ENCODE data around the gene ITIH3. TPM values are rescaled to one million over a fixed set of nuclear protein-coding genes. Genes with fewer than 3 reads are reported as not detected.

Gene ITIH3
- total RNA-seq, 1 experiment from 2014 or later = not detected

DNA sequence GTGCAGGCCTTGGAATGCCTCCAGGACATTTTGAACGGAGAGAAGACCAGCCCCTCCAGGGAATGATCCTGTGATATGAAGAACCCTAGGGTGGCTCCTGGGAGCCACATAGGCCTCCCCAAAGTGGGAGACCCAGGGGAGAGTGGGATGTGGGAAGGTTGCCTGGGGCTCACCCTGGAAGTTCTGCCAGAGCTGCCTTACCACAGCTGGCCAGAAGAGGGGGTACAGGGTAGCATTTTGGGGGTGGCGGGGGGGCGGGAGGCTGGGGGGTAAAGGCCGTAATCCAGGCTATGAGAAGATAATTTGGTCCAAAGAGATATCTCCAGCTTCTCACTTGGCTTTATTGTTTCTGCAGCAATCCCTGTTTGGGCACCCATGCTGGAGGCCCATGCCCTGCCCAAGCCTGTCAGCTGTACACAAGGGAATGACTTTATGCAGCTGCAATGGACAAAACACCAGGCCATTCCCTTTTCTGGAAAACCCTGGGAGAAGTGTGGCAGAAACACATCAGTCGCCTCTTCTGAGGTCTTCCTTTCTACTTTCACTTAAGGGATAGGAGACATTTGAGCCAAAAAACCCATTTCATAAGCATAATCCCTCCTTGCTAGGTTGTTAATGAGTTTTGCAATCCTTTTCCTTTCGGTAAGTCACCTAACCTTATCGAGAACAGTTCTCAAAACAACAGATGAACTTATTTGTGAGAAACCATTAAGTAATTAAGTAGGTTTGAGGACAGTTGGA lies 51.3 kb downstream of the ITIH3 start:
- no peak for DNase-seq (ENCODE audit: low read depth)

GRCh38 chr3:52846432-52846965 lies 51.9 kb downstream of the ITIH3 start:
- no peak for DNase-seq (ENCODE audit: low read depth)

GRCh38 chr3:52847241-52847640 lies 52.6 kb downstream of the ITIH3 start:
- no peak for DNase-seq (ENCODE audit: low read depth)

GRCh38 chr3:52847726-52848125 lies 53.1 kb downstream of the ITIH3 start:
- no peak for DNase-seq (ENCODE audit: low read depth)

DNA sequence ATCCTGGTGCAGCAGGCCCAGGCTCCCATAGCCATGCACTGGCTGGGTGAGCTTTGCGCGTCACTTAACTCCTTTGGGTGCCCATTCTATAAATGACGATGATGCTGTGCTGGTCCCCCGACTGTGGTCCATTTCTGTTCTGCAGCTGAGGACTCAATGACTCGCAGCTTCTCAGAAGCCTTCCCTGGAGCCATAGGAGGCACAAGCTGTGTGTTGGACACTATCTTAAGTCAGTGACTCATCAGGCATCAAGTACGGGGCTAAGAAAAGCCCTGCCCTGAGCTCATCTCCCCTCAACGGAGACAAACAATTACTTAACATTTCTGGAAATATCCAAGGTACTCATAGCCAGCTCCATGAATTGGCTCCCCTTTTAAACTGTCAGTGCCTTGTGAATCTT lies 54.0 kb downstream of the ITIH3 start:
- no peak for DNase-seq (ENCODE audit: low read depth)

GRCh38 chr3:52849656-52850055 lies 55.1 kb downstream of the ITIH3 start:
- DNase-seq (ENCODE audit: low read depth) = no peak

DNA sequence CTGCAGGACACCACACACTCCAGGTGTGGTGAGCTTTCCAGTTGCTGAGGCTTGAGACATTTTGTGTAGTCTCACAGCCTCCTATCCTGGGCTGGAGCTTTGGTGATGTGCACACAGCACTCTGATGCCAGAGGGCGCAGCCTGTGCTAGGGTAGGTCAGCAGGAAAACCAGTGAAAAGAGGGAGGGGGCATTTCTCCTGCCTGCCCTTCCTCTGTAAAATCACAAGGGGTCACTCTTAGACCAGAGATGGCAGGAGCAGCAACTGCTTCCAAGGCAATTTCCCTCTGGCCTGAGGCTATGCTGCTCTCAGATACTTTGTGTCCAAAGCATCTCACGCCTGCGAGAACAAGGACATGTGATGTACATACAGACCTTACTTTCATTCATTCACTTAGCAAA lies 56.8 kb downstream of the ITIH3 start:
- peak; percentile 16 for DNase-seq (ENCODE audit: low read depth)

GRCh38 chr3:52852419-52852818 lies 57.8 kb downstream of the ITIH3 start:
- DNase-seq (ENCODE audit: low read depth) = no peak

GRCh38 chr3:52854013-52854412 lies 59.4 kb downstream of the ITIH3 start:
- no peak for DNase-seq (ENCODE audit: low read depth)

DNA sequence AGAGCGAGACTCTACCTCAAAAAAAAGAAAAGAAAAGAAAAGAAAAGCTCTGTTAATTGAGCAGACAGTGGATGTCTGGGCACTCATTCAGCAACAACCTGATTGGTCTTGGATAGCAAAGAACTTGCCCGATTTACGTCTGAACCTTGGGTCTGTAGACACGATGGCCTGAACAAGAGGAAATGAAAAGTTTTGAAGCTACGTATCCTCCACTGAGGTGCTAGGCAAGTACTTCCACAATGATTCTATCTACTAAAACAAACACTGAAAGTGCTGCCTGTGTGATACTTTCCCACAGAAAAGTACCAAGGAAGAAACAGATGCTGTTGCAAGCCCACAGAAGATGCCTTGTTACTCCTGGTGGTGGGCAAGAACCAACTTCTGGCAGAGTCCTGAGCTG lies 62.1 kb downstream of the ITIH3 start:
- DNase-seq (ENCODE audit: low read depth) = no peak

DNA sequence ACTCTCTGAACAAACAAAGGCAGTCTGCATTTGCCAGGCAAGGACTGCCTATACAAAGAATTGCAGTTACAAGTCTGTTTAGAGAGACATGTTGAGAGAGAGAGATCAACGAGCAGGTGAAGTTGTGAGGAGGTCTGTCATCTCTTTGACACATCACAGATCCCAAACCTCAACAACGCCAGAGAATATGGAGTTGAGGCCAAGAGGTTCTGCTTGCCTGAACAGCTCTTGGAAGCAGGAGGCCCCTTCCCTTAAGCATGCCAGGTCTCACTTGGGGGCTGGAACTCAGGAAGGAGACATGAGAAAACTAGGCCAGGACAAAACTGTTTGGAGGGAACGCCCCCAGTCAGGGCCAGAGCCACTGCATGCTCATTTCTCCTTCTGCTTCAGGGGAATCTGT lies 62.5 kb downstream of the ITIH3 start:
- DNase-seq (ENCODE audit: low read depth) = no peak

- DNase-seq (ENCODE audit: low read depth) = no peak
Observed at GRCh38 chr3:52857864-52858263, 63.3 kb downstream of the ITIH3 start.

Other genes starting within 250 kb of the ITIH3 start
- 34.1 and 36.7 TPM in 2 replicates for gene PBRM1, start 108.9 kb upstream of the ITIH3 start, total RNA-seq (2014; rRNA removed; shearing (Covaris generic))
- gene GNL3, start 108.8 kb upstream of the ITIH3 start, total RNA-seq (2014; rRNA removed; shearing (Covaris generic)) = 203 and 268 TPM in 2 replicates
- gene GLT8D1, start 89.0 kb upstream of the ITIH3 start, total RNA-seq (2014; rRNA removed; shearing (Covaris generic)) = 37.7 and 62.4 TPM in 2 replicates
- 120 and 132 TPM in 2 replicates for gene SPCS1, start 88.7 kb upstream of the ITIH3 start, total RNA-seq (2014; rRNA removed; shearing (Covaris generic))
- gene NEK4, start 23.9 kb upstream of the ITIH3 start, total RNA-seq (2014; rRNA removed; shearing (Covaris generic)) = 17.1 and 22.9 TPM in 2 replicates
- not detected in 2 replicates for gene ITIH1, start 17.2 kb upstream of the ITIH3 start, total RNA-seq (2014; rRNA removed; shearing (Covaris generic))
- 0.09 and 0.40 TPM in 2 replicates for gene ITIH4, start 35.9 kb downstream of the ITIH3 start, total RNA-seq (2014; rRNA removed; shearing (Covaris generic))
- gene MUSTN1, start 40.2 kb downstream of the ITIH3 start, total RNA-seq (2014; rRNA removed; shearing (Covaris generic)) = not detected in 2 replicates
- 6.3 and 16.9 TPM in 2 replicates for gene STIMATE, start 102.8 kb downstream of the ITIH3 start, total RNA-seq (2014; rRNA removed; shearing (Covaris generic))